NCI-H2196 treated with DMSO at 0.1 percent for 48 hours (cell line): ENCODE measurements around the gene MEGF8.

Source experiments
- DNase-seq: peaks from one replicate; lab custom pipeline; 2025; ENCODE audit not compliant: unreplicated experiment; lab: John Stamatoyannopoulos, UW

MEGF8 gene

GRCh38 chr19:42353341-42354015, 28.0 kb downstream of the MEGF8 start:
- no peak for DNase-seq

- DNase-seq, result no peak
Measured at GRCh38 chr19:42355896-42356295, 30.5 kb downstream of the MEGF8 start.

- no peak for DNase-seq
Measured at GRCh38 chr19:42356686-42357085, 31.3 kb downstream of the MEGF8 start.

- no peak for DNase-seq
Measured at GRCh38 chr19:42357290-42357689, 31.9 kb downstream of the MEGF8 start.

- no peak for DNase-seq
Measured at GRCh38 chr19:42360787-42361544, 35.5 kb downstream of the MEGF8 start.

DNA sequence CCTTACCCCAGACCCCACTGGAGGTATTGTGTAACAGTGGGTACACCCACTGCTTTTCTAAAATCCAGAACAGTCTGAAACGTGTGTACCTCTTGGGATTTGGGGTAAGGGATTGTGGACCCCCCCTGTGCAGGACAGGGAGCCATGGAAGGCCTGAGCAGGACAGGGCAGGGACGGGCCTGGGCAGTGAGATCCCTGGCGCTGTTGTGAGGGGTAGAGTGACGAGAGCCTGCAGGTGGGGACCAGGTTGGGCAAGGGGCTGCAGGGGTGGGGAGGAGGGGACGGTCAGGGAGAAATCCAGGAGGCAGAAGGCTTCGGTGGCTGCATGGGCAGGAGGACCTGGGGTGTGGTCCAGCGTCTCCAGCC, 36.1 kb downstream of the MEGF8 start:
- DNase-seq, result no peak

GRCh38 chr19:42362342-42362741, 36.9 kb downstream of the MEGF8 start:
- no peak for DNase-seq

DNA sequence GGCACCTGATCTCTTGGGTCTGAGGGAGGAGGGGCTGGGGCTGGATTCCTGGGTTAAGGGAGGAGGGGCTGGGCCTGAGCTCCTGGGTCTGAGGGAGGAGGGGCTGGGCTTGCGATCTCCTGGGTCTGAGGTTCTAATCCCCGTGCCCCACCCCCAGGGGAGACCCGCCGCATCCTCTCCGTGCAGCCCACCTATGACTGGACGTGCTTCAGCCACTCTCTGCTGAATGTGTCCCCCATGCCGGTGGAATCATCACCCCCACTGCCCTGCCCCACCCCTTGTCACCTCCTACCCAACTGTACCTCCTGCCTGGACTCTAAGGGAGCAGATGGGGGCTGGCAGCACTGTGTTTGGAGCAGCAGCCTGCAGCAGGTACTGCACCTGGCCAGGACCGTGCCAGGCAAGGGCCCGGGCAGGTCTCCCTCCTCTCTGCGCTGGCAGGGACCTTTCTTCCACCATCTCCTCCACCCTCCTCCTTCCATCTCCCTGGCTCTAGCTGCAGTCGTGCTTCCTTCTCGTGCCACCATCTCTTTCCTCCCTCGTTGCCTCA, 37.5 kb downstream of the MEGF8 start:
- no peak for DNase-seq

DNA sequence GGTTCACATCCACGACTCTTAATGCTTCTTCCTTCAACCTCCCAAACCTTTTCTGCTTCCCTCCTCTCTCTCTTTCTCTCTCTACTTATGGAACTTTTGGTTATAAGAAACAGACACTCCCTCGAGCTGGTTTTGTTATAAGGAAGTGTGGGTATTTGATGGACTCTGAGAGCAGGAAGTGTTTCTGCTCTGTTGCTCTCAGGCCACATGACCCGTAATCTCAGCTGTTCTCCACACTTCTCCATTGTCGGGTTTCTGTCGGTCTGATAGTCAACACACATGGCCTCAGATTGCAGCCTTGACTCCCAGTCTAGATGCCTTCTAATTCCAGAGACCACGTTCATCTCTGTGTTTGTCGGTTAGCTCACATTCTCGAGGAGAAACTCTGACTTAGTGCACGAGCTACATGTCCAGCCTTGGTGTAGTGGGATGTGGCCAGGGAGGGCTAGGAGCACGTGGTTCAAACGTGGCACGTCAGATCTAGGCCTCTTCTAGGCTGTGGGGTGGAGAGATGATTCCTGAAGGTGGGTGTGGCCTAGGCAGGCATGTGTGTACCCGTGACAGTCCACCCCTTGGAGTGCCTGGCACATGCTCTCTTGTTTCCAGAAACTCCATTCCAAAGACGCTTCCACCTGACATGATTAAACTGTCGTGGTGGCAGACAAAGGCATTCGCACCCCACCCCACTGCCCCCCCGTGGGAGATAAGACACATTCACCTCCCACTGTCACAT, 38.3 kb downstream of the MEGF8 start:
- DNase-seq, result no peak

DNA sequence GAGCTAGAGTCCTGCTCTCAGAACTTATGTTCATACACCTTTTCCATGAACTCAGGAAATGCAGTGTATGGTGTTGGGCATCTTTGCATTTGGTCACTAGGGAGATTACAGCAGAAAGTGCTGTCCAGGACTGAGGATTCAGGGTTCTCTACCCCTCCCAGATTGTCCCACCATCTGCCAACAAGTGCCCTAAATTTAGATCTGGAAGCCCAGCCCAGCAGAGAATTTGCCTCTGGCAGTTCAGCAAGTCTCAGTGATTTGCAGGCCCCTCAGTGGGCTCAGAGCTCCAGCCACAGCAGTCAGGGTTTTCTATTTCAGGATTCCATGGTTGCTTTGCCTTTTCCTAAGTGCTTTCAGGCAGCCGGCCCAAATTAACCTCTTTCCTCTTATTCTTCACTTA, 41.2 kb downstream of the MEGF8 start:
- no peak for DNase-seq

DNA sequence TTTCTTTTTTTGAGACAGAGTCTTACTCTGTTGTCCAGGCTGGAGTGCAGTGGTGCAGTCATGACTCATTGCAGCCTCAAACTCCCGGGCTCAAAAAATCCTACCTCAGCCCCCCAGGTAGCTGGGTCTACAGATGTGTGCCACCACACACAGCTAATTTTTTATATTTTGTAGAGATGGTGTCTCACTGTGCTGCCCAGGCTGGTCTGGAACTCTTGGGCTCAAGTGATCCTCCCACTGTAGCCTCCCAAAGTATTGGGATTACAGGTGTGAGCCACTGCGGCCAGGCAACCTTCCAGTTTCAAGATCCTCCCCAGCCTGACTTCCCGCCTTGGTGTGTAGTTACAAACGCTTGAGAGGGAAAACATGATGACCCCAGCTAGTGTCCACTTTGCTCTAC, 42.5 kb downstream of the MEGF8 start:
- DNase-seq, result no peak

- DNase-seq, result no peak
Measured at GRCh38 chr19:42368360-42368759, 42.9 kb downstream of the MEGF8 start.

- DNase-seq, result no peak
Measured at GRCh38 chr19:42368765-42369164, 43.3 kb downstream of the MEGF8 start.

DNA sequence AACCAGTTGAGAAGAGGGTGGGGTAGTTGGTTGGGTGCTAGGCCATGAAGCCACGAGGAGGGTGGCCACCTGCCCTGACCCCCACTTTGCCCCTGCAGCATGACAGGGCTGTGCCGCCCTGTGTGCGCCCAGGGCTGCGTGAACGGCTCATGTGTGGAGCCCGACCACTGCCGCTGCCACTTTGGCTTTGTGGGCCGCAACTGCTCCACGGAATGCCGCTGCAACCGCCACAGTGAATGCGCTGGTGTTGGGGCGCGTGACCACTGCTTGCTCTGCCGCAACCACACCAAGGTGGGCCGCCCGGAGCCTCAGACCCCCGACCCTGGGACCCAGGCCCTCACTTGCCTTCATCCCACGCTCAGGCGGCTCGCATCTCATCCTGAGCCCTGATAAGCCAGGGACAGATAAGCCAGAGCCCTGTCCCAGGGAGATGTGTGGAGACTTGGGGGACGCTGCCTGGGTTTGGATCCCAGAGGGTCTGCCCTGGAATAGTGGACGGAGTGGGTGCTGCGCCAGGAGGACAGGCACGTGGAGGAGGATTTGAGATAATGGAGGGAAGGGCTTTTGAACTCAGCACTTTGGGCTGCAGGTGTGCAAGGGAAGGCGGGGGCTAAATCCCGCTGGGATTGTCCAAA, 44.1 kb downstream of the MEGF8 start:
- DNase-seq, result no peak

DNA sequence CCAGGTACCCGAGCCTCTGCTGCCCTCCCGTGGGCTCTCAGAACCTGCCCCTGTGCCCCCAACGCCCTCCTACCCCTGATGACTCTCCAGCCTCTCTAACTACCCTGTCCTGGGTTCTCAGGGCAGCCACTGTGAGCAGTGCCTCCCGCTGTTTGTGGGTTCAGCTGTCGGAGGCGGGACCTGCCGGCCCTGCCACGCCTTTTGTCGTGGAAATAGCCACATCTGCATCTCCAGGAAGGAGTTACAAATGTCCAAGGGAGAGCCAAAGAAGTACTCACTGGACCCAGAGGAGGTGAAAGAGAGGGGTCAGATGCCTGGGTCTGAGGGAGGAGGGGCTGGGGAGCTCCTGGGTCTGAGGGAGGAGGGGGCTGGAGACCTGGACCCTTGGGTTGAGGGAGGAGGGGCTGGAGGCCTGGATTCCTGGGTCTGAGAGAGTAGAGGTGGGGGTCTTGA, 44.7 kb downstream of the MEGF8 start:
- DNase-seq, result no peak

- DNase-seq, result no peak
Measured at GRCh38 chr19:42370626-42371175, 45.3 kb downstream of the MEGF8 start.

GRCh38 chr19:42374826-42375376, 49.5 kb downstream of the MEGF8 start:
- no peak for DNase-seq

- DNase-seq, result no peak
Measured at GRCh38 chr19:42375415-42376176, 50.2 kb downstream of the MEGF8 start.

GRCh38 chr19:42376177-42376555, 50.7 kb downstream of the MEGF8 start:
- DNase-seq, result no peak
